Thymus (tissue), 11 donors: ENCODE measurements around the gene MBOAT2. TPM values are rescaled to one million over a fixed set of nuclear protein-coding genes. Genes with fewer than 3 reads are reported as not detected.
A peak's percentile ranks its signal among the peaks of the same experiment; 100 is the strongest.

Source experiments
- DNase-seq, 9 donors: peaks; one replicate each; pipeline ENCODE4 v3.0.0-alpha.2; 2013; ENCODE audit warnings: low spot score in 9 of 9, low read depth in 6 of 9, missing footprints in 1 of 9
- H3K27ac ChIP-seq, 2 donors: one replicate each; pipeline ENCODE4 v1.5.1; 2013; ENCODE audit warnings: control low read depth in 1 of 2, low read depth in 1 of 2, low read length in 1 of 2, mild to moderate bottlenecking in 1 of 2, moderate library complexity in 1 of 2
- H3K27me3 ChIP-seq, 2 donors: one replicate each; pipeline ENCODE4 v1.5.1; 2013; ENCODE audit warnings: low read length in 1 of 2; ENCODE audit not compliant: control insufficient read depth in 2 of 2, insufficient read depth in 1 of 2
- H3K36me3 ChIP-seq, 2 donors: one replicate each; pipeline ENCODE4 v1.5.1; 2013; ENCODE audit warnings: low read length in 1 of 2, mild to moderate bottlenecking in 1 of 2, moderate library complexity in 1 of 2; ENCODE audit not compliant: control insufficient read depth in 2 of 2, insufficient read depth in 2 of 2
- H3K4me1 ChIP-seq, 2 donors: one replicate each; pipeline ENCODE4 v1.5.1; 2013; ENCODE audit warnings: low read length in 2 of 2; ENCODE audit not compliant: control insufficient read depth in 2 of 2, insufficient read depth in 2 of 2
- H3K4me3 ChIP-seq, 2 donors: one replicate each; pipeline ENCODE4 v1.5.1; 2013; ENCODE audit warnings: low read length in 2 of 2, control low read depth in 1 of 2, mild to moderate bottlenecking in 1 of 2
- H3K9me3 ChIP-seq, 2 donors: one replicate each; pipeline ENCODE4 v1.5.1; 2013; ENCODE audit warnings: low read length in 1 of 2, mild to moderate bottlenecking in 1 of 2; ENCODE audit not compliant: control insufficient read depth in 2 of 2, insufficient read depth in 1 of 2
- WGBS: extraction: QIAGEN DNeasy Blood & Tissue Kit; methylation state at CpG from one replicate; pipeline ENCODE4 v1.1.7; 2013; 5-methylcytosine and 5-hydroxymethylcytosine counted together
- polyA plus RNA-seq: library from polyadenylated mRNA; stranded (reverse); fragments of 200-250 nt; gene quantifications from one replicate; pipeline ENCODE4 v1.2.3, GENCODE V29; 2013
- total RNA-seq: library from RNA; stranded (reverse); fragments of 120-200 nt; gene quantifications from one replicate; pipeline ENCODE4 v1.2.4, GENCODE V29; 2013
- donor health status: healthy.

The MBOAT2 gene
- total and polyA plus RNA-seq, 2 donors: 6.0 to 17.2 TPM

GRCh38 chr2:8999797-9000196, 3.7 kb downstream of the MBOAT2 start:
- H3K36me3 ChIP-seq: no peaks in the 10 kb centered on the region
- H3K9me3 ChIP-seq: no peaks in the 10 kb centered on the region
- no peak overlapping the region for H3K27ac ChIP-seq
- WGBS: 56% methylated on average over 1 of the region's 1 CpG
- H3K4me3 ChIP-seq: no peak overlapping the region
- peak in 1 of 9 donors; percentile 29 for DNase-seq
- peaks cover 0 to 3% of the 10 kb centered on the region in 2 donors for H3K27me3 ChIP-seq
- H3K4me1 ChIP-seq: peaks cover 12 to 14% of the 10 kb centered on the region in 2 donors

- no peaks in the 10 kb centered on the region for H3K9me3 ChIP-seq
- peaks cover 0 to 3% of the 10 kb centered on the region in 2 donors for H3K27me3 ChIP-seq
- H3K36me3 ChIP-seq: no peaks in the 10 kb centered on the region
- no peak overlapping the region for H3K27ac ChIP-seq
- DNase-seq: no peak
- no peak overlapping the region for H3K4me3 ChIP-seq
- H3K4me1 ChIP-seq: peaks cover 9% of the 10 kb centered on the region in 2 donors
- 98% methylated on average over 3 of the region's 3 CpGs for WGBS
Measured at GRCh38 chr2:8999102-8999446, 4.4 kb downstream of the MBOAT2 start.

GRCh38 chr2:8998418-8999101, 4.9 kb downstream of the MBOAT2 start:
- no peak overlapping the region for H3K4me3 ChIP-seq
- no peaks in the 10 kb centered on the region for H3K9me3 ChIP-seq
- H3K36me3 ChIP-seq: no peaks in the 10 kb centered on the region
- WGBS: 94% methylated on average over 9 of the region's 9 CpGs
- H3K27me3 ChIP-seq: peaks cover 0 to 3% of the 10 kb centered on the region in 2 donors
- DNase-seq: no peak
- no peak overlapping the region for H3K27ac ChIP-seq
- H3K4me1 ChIP-seq: peaks cover 9% of the 10 kb centered on the region in 2 donors

DNA sequence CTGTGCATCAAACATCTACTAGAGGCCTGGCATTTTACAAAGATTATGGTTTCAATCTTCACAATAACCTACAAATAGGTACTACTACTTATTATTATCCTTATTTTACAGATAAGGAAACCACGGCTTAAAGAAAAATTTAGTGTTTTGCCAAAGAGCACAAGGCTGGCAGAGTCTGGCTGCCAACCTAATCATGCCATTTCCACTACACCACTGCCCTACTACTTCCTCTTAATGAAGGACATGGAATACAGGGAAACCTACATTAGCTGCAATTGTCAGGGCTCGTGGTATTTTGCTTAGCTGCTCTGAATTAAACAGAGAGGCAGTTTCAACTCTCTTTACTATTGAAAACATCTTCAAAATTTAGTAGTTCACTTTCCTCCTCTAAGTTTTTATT, 5.9 kb downstream of the MBOAT2 start:
- Histone ChIP-seq H3K4me3 (no peak overlapping the region), H3K27me3 (no peaks in the 10 kb centered on the region), H3K36me3 (no peaks in the 10 kb centered on the region), H3K4me1 (peaks cover 5 to 6% of the 10 kb centered on the region in 2 donors), H3K27ac (no peak overlapping the region), H3K9me3 (no peaks in the 10 kb centered on the region)
- DNase-seq: no peak
- 90% methylated on average over 2 of the region's 2 CpGs for WGBS

DNA sequence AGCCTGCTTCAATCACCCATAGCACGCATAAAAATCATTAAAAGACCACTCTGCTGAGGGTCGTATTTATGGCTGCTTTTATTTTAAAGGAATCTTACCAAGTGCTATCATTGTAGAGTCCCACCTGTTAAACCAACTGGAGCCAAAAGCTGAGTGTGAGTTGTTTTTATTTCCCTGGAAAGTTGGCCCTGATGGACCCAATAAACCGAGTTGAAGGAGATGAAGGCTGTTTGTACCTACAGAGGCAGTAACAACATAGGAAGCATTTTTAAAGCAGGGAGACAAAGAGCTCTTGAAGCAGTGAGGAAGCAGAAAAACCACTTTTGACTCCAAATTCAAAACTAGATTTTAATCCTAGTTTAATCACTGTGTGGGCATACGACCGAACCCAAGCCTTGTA, 6.4 kb downstream of the MBOAT2 start:
- peaks cover 0 to under 1% of the 10 kb centered on the region in 2 donors for H3K4me1 ChIP-seq
- H3K27ac ChIP-seq: no peak overlapping the region
- 99% methylated on average over 5 of the region's 5 CpGs for WGBS
- no peaks in the 10 kb centered on the region for H3K27me3 ChIP-seq
- no peak overlapping the region for H3K4me3 ChIP-seq
- no peaks in the 10 kb centered on the region for H3K9me3 ChIP-seq
- H3K36me3 ChIP-seq: no peaks in the 10 kb centered on the region
- no peak for DNase-seq

- H3K4me1 ChIP-seq: no peaks in the 10 kb centered on the region
- H3K27ac ChIP-seq: no peak overlapping the region
- no peaks in the 10 kb centered on the region for H3K36me3 ChIP-seq
- H3K4me3 ChIP-seq: no peak overlapping the region
- DNase-seq: no peak
- H3K9me3 ChIP-seq: no peaks in the 10 kb centered on the region
- 95% methylated on average over 4 of the region's 4 CpGs for WGBS
- H3K27me3 ChIP-seq: no peaks in the 10 kb centered on the region
Measured at GRCh38 chr2:8996006-8996405, 7.5 kb downstream of the MBOAT2 start.

DNA sequence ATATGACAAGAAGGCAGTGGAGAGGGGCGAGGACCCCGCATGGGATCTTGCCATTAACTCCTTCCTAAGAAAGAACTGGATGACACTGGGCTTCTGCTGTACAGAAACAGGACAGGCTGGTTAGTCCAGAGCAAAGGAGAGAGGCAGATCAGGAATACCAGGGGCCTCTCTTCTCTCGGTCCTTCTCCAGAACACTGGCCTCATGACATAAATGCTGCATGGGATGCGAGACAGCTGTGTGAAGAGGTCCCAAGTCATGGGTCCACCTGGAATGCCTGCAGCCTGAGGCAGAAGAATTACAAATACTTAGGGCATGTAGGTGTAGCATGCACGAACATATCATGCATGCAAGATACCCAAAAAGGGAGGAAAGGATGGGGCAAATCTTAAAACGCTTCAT, 9.1 kb downstream of the MBOAT2 start:
- 98% methylated on average over 6 of the region's 6 CpGs for WGBS

DNA sequence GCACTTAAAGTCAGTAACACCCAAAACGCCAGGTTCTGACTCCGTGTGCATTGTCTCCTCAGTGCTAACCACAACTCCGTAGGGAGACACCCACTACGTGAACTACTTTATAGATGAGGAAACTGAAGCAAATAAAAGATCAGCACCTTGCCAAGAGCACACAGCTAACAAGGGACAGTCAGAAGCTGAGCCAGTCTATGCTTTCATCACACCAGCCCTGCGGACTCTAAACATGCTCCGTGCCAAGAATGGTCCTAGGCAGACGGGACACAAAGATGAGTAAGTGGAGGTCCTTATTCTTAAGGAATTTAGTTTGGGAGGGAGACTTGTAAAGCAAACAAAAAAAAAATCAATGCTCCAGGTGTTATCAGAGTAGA, 9.6 kb downstream of the MBOAT2 start:
- H3K9me3 ChIP-seq: no peaks in the 10 kb centered on the region
- no peak overlapping the region for H3K4me3 ChIP-seq
- WGBS: 97% methylated on average over 7 of the region's 7 CpGs

More for the DNA sequence above, 9.1 kb downstream of the MBOAT2 start:
- no peaks in the 10 kb centered on the region for H3K36me3 ChIP-seq
- H3K4me1 ChIP-seq: no peaks in the 10 kb centered on the region
- no peak for DNase-seq
- H3K4me3 ChIP-seq: no peak overlapping the region
- H3K27ac ChIP-seq: no peak overlapping the region
- no peaks in the 10 kb centered on the region for H3K9me3 ChIP-seq
- H3K27me3 ChIP-seq: no peaks in the 10 kb centered on the region

DNA sequence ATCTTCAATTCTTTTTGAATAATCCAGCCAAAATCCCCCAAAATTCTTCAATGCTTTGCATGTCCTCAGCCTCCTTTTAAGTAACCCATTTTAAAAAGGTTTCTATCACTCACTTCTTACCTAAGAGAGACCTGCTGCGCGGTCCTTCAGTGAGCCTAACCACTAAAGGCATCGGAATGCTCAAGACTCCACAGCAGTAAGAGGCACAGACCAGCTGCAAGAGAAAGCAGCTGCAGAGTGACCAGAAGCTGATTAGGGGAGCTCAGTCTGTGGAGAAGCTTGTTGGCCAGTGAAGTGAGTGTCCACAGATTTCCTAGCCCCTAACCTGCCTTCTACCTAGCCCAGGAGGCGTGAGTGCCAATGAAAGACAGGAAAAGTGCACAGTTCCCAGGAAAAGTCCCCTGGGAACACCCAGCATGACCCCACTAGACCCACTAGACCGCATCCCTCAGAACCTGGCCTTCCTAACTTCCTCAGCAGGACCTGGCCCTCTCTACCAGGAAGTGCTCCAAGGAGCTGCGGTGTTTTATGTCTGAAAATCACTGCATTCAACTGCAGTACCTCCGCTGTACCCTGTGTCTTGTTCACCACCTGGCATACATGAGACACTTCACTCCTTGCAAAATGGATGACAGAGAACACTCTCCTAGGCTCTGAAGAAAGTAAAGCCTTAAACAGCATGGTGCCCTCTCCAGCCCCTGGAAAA, 10.1 kb downstream of the MBOAT2 start:
- Histone ChIP-seq H3K4me3 (no peak overlapping the region), H3K27me3 (no peaks in the 10 kb centered on the region), H3K9me3 (no peaks in the 10 kb centered on the region), H3K4me1 (no peaks in the 10 kb centered on the region), H3K36me3 (no peaks in the 10 kb centered on the region), H3K27ac (no peak overlapping the region)
- no peak for DNase-seq
- over 99% methylated on average over 7 of the region's 7 CpGs for WGBS

More for the DNA sequence above, 9.6 kb downstream of the MBOAT2 start:
- no peak for DNase-seq
- H3K4me1 ChIP-seq: no peaks in the 10 kb centered on the region
- H3K27me3 ChIP-seq: no peaks in the 10 kb centered on the region
- no peaks in the 10 kb centered on the region for H3K36me3 ChIP-seq
- no peak overlapping the region for H3K27ac ChIP-seq
